GM18499 (cell line): ENCODE measurements around the gene TOX3.

Experiments
- ATAC-seq: cut with Tn5 transposase; IDR thresholded peaks from one replicate; pipeline ENCODE4 v1.9.1; 2021; ENCODE audit warnings: moderate number of reproducible peaks; ENCODE audit not compliant: insufficient read depth, unreplicated experiment

TOX3 gene

DNA sequence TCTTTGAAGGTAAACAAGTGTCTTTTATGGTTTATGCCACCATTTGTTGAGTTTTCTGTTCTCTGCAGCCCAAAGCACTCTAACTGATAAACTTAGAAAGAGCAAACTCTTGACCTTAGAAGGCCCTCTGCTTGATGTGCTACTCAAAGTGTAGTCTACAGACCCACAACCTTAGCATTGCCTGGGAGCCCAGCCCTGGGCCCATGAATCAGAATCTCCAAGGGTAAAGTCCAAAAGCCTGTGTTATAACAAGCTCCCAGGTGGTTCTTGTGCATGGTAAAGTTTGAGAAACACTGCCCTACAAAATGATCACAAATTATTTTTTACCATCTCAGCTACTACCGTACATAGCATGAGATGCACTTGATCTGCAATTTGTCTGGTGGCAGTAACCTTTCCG, 6.0 kb downstream of the TOX3 start:
- no peak for ATAC-seq

- ATAC-seq: no peak
Observed at GRCh38 chr16:52539191-52539590, 7.8 kb downstream of the TOX3 start.

GRCh38 chr16:52538511-52538910, 8.4 kb downstream of the TOX3 start:
- ATAC-seq: no peak

DNA sequence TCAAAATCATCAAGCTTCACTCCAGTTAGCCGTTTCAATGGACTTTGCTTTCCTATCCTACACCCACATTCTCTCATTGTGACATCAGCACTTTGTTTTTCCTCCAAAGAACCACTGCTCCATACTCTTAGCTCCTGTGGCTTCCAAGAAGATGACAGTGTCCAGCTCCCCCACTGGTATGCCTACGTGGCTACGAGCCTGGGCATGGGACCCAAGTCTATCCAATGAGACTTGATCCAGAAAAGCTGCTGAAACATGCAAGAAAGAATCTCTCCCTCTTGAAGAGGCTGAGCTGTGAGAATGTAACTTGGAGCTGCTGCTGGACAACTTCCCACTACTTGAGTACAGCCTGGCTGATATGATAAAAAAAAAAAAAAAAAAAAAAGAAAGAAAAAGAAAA, 9.4 kb downstream of the TOX3 start:
- no peak for ATAC-seq

DNA sequence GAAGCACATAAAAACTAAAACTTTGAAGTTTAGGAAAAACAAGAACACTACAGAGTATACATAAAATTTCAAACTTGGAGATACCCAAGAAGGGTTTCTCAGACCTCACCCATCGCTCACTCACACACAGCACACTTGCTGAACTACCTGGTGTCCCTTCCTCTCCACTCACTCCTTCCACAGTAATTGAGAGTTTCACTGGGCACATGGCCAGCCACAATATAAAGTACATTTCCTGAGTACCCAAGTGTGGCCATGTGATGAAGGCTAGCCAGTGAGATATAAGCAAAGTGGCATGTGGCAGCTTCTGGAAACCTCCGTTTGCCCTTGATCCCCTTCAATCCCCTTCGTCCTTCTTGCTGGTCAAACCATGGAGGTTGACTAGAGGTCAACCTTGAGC, 11.9 kb downstream of the TOX3 start:
- no peak for ATAC-seq

DNA sequence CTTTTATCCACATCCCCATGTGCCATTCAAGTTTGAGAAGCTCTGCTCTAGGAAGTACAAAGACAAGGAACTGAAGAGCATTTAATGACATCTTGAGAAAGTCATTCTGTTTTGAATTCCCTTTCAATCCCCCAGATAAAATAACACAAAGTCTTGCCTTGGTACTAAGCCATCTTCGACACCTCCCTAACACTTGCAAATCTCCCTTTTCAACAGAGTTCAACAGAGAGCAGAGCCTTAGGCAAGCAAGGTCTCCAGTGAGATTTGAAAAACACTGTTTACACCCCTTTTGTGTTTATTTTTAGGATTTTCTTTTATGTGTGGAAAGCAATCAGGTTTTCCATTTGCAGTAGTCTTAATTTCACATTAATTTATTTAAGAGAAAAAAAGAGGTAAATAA, 13.6 kb downstream of the TOX3 start:
- no peak for ATAC-seq

DNA sequence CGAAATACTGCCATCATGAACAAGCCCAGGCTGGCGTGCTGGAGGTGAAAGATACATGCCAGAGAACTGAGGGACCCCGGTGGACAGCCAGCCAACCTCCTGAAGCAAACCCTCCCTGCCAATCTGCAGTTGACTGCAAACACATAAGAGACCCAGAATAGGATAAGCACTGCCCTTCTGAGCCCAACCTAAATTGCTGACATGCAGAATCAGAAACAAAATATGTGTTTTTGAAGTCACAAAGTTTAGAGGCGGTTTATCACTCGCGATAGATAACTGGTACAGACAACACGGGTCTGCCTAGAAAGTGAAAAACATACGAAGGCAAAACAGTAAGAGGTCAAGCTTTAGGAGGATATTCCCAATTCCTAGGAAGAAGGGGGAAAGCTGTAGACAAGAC, 14.6 kb downstream of the TOX3 start:
- no peak for ATAC-seq

DNA sequence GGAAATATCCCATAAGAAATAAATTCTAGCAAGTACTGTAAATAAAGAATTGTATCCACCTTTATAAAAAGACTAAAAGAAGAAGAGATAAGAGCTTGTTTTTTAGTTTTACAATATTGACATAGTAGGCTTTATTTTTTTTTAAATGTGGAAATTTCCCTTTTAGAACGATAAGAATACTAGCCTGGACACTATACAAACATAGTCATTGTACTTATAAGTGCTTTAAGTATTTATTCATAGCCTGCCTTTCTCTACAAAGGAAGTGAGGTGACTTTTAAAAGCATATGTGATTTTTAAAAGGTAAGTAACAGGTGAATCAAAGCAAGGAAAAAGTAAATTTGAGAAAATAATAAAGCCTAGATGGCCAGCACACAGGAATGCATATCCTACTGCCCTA, 17.7 kb downstream of the TOX3 start:
- no peak for ATAC-seq

- no peak for ATAC-seq
Observed at GRCh38 chr16:52528393-52529065, 18.4 kb downstream of the TOX3 start.

GRCh38 chr16:52526830-52527229, 20.1 kb downstream of the TOX3 start:
- ATAC-seq: no peak

DNA sequence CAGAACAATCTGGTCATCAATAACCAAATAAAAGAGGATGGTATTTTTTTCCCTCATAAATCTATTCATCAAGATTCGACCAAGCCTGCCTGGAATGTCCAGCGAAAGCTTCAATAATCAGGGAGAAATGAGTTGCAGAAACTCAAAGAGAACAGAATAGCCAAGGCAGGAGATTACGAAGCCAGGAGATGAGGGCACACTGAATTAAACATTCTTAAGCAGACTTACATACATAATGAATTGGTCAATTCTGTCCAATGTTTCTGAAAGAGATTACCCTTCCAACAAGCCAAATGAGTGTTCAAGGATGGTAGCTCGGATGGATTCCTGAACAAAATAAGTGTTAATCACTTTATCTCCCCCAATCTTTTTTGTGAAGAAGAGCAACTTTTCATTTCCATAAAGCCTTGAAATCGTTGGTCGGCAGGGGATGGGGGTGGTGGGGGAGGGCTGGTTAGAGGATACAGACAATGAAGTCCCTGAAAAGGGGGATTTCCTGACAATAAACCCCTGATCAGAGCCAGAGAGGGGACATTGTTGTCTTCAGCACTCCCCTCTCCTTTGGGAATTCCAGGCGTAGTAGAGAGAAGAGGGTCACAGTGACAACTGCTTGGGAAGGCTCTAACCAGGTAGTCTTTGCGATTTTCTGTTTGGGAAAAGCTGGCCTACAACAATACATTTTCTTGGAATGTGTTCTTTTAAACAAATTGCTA, 20.7 kb downstream of the TOX3 start:
- no peak for ATAC-seq

DNA sequence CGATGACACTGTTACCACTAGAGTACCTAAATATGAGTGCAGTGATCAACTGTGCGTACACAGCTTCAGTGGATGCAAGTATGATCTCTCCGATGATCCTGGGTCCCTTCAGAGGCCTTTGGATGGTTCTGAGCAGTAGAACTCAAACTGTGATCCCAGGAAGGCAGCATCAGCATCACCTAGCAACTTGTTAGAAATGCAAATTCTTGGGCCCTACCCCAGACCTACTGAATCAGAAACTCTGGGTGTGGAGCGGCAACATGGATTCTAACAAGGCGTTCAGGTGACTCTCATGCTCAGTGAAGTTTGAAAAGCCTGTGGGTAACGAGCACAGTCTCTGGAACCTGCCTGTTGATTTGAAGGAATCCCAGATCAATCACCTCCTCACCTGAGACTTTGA, 25.4 kb downstream of the TOX3 start:
- no peak for ATAC-seq

DNA sequence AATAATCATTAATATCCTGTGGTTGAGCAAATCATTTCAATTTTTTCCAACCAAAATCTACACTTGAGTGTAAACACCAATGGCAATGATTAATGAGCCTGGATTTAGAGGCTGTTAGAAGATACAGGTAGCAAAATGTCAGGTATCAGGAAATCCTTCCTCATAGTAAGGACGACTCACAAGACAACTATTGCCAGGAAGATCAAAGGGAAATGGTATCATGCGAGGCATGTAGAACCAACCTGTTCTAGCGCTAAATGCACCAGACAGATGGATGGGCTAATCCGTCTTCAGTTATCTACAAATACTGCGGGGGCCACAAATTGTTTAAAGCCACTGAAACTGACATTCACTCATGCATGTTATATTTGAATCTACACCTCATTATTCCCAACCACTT, 28.1 kb downstream of the TOX3 start:
- ATAC-seq: no peak

GRCh38 chr16:52515068-52515671, 31.8 kb downstream of the TOX3 start:
- no peak for ATAC-seq

GRCh38 chr16:52512297-52512987, 34.5 kb downstream of the TOX3 start:
- no peak for ATAC-seq

GRCh38 chr16:52501746-52502145, 45.2 kb downstream of the TOX3 start:
- no peak for ATAC-seq

- no peak for ATAC-seq
Observed at GRCh38 chr16:52500963-52501362, 46.0 kb downstream of the TOX3 start.

- ATAC-seq: no peak
Observed at GRCh38 chr16:52499060-52499440, 47.9 kb downstream of the TOX3 start.

- ATAC-seq: no peak
Observed at GRCh38 chr16:52498328-52499059, 48.4 kb downstream of the TOX3 start.

GRCh38 chr16:52497067-52497816, 49.7 kb downstream of the TOX3 start:
- ATAC-seq: no peak
